HEK293T (cell line): Measurements from ENCODE around the gene KLHL5.

Source experiments
- ARNT ChIP-seq: fragments of 450-650 bp; IDR thresholded peaks from 2 replicates; pipeline ENCODE4 v1.6.1; 2017; ENCODE audit warnings: mild to moderate bottlenecking
- BHLHE40 ChIP-seq: fragments of 450-650 bp; IDR thresholded peaks from 2 replicates; pipeline ENCODE4 v1.6.1; 2016; ENCODE audit warnings: mild to moderate bottlenecking, moderate library complexity, borderline replicate concordance
- FOXA1 ChIP-seq: fragments of 450-650 bp; IDR thresholded peaks from 2 replicates; pipeline ENCODE4 v1.6.1; 2016; ENCODE audit warnings: mild to moderate bottlenecking
- HDGF ChIP-seq: fragments of 450-650 bp; IDR thresholded peaks from 2 replicates; pipeline ENCODE4 v1.6.1; 2017; ENCODE audit warnings: antibody characterized with exemption, borderline replicate concordance
- SP1 ChIP-seq: fragments of 450-650 bp; IDR thresholded peaks from 2 replicates; pipeline ENCODE4 v1.6.1; 2017
- SUZ12 ChIP-seq: fragments of 450-650 bp; IDR thresholded peaks from 2 replicates; pipeline ENCODE4 v1.6.1; 2016; ENCODE audit warnings: mild to moderate bottlenecking
- TARDBP ChIP-seq: fragments of 450-650 bp; IDR thresholded peaks from 2 replicates; pipeline ENCODE4 v1.6.1; 2016

DNA sequence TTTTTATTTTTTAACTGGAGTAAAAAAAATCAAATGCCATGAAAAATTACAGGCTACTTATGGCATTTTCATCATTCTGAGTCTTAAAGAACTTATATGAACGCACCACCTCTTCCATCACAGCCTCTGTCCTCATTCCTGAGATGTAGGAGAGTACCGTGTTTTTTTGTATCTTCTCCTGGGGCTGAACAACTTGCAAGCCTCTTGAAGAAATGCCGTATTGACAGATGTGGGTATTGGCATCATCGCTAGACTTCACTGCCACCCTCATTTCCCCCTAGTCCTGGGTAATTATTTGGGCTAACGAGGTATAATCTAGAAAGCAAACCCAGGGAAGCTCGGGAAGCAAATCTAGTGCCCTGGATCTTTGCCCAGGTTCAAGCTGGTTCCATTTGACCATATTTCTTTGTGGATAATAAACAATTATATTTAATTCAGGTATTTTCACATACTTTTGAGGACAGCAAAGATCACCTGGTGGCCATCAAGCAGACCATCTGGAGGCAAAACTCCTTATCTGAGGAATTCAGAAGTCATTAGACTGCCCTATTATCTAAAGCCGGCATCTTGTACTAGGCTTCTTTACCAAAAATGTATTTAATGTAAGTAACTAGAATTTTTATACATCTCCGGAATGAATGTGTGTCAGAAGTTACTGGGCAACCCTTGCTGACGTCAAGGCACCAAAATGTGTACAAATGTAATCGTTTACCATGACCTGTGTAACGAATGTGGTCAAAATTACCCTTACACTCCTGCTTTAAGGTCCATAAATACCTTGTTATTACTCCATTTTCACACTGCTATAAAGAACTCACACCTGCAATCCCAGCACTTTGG is 64.4 kb downstream of the KLHL5 start:
- no peak for TF ChIP-seq BHLHE40
- no peak for TF ChIP-seq SP1
- TF ChIP-seq HDGF = no peak
- TF ChIP-seq SUZ12 = no peak
- TF ChIP-seq TARDBP = no peak
- TF ChIP-seq ARNT = no peak
- no peak for TF ChIP-seq FOXA1
